Lower leg skin (tissue), 4 donors: Measurements from ENCODE around the gene DDX10. TPM values are rescaled to one million over a fixed set of nuclear protein-coding genes. Genes with fewer than 3 reads are reported as not detected.

Experiments used
- DNase-seq, 2 donors: peaks; one replicate each; pipeline ENCODE4 v3.0.0-alpha.2; 2019; ENCODE audit warnings: low spot score in 2 of 2
- H3K4me3 ChIP-seq: fragments of 200-600 bp; sonication (generic); 2 replicates; pipeline ENCODE4 v1.5.1; 2017; ENCODE audit warnings: mild to moderate bottlenecking, low read depth; ENCODE audit not compliant: poor library complexity, severe bottlenecking
- POLR2A ChIP-seq, 2 donors: fragments of 450-650 bp; IDR thresholded peaks; one replicate each; pipeline ENCODE4 v1.6.1; 2016 to 2017; ENCODE audit warnings: antibody characterized with exemption in 2 of 2, mild to moderate bottlenecking in 1 of 2, moderate library complexity in 1 of 2
- WGBS, 2 donors: methylation state at CpG; one replicate each; pipeline ENCODE4 v1.1.5; 2018; 5-methylcytosine and 5-hydroxymethylcytosine counted together
- intact Hi-C: fragments of 100-400 bp; cut with DNase I; formaldehyde crosslinking; loops from one replicate; pipeline ENCODE4 v1.15.0; 2023; ENCODE audit warnings: low total_unique reads
- total RNA-seq, 4 donors: library from RNA; depleted of rRNA; stranded (reverse); fragments of >200 nt; gene quantifications; one replicate each; pipeline ENCODE4 v1.1.0, GENCODE V29; 2016
- TF ChIP-seq, protein P1 (sequence below), 3 donors: fragments of 450-650 bp; IDR thresholded peaks; one replicate each; pipeline ENCODE4 v1.5.1; 2016; ENCODE audit warnings: antibody characterized with exemption in 3 of 3, mild to moderate bottlenecking in 3 of 3, moderate library complexity in 2 of 3

The DDX10 gene
- total RNA-seq, 4 donors from 2014 or later, result 18.4 to 33.5 (median 22.2) TPM

DNA sequence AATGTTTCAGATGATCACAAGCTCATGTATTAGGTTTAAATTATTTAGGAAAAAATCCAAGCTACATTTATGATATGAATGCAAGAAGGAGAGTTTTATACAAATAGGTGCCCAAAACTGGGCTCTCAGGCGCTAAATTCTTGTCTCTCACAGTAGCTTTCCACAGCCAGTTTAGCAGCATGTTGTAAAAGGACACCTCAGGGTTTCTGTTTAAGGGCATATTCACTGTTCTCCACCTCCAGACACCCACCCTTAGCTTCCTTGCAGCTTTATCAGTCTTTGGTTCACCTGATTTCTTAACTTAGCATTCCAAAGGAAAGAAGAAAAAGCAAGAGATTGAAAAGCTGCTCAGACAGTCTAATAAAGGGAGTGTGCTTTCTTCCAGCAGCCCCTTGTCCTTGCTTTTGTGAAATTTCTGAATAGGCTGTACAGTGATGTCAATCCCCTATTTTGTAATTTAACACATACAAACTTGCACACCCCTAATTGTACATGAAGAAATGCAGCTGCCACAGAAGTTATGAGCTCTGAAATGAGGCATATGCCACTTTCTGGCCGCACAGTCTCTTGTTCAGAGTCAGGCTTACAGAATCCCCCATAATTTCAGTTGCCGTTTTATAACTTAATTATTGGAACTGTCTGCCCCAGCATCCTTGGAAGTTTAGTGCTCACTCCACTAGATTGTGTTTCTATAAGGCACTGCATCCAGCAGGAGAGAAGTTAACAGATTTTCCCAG lies 262.1 kb downstream of the DDX10 start:
- intact Hi-C loops, result no loop called here
- no peak for DNase-seq
- 96% methylated on average over 3 of the region's 3 CpGs for WGBS, 2 donors
- no peak overlapping the region for H3K4me3 ChIP-seq
- no peak for TF ChIP-seq POLR2A (IDR thresholded peaks at IDR 0.05)
- TF ChIP-seq, protein P1, sequence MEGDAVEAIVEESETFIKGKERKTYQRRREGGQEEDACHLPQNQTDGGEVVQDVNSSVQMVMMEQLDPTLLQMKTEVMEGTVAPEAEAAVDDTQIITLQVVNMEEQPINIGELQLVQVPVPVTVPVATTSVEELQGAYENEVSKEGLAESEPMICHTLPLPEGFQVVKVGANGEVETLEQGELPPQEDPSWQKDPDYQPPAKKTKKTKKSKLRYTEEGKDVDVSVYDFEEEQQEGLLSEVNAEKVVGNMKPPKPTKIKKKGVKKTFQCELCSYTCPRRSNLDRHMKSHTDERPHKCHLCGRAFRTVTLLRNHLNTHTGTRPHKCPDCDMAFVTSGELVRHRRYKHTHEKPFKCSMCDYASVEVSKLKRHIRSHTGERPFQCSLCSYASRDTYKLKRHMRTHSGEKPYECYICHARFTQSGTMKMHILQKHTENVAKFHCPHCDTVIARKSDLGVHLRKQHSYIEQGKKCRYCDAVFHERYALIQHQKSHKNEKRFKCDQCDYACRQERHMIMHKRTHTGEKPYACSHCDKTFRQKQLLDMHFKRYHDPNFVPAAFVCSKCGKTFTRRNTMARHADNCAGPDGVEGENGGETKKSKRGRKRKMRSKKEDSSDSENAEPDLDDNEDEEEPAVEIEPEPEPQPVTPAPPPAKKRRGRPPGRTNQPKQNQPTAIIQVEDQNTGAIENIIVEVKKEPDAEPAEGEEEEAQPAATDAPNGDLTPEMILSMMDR (IDR thresholded peaks at IDR 0.05), result no peak

DNA sequence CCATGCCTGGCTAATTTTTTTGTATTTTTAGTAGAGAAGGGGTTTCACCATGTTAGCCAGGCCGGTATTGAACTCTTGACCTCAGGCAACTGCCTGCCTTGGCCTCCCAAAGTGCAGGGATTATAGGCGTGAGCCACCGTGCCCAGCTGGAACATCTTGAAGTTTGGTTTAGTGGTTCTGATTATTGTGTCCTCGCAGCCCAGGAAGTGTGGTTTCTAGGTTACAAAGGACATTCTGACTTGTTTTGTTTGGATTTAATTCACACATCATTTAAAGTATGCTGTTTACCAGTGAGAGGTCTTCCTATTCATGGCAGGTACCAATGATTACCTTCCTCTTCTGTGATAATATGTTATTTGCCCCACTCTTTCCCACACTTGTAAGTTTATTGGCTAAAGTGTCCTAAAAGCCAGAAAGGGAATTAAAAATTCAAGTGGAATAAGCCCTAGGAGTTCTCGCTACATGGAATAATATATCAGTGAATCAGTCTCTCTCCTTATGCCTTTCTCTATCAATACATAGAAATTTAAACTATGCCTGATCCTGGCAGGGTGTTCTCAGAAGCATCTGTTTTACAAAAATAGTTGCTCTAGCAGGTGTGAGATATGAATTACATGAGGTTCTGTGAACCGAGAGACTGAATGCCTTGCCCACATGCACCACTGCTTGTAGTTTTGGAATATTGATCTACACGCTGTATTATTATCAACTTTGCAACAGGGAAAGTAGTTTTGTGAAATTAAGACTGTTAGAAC lies 263.1 kb downstream of the DDX10 start:
- no peak for DNase-seq
- no peak overlapping the region for H3K4me3 ChIP-seq
- TF ChIP-seq POLR2A (IDR thresholded peaks at IDR 0.05), result no peak
- TF ChIP-seq, protein P1 (IDR thresholded peaks at IDR 0.05), result no peak
- WGBS, 2 donors, result 93 to 95% methylated on average over 7 of the region's 7 CpGs
- intact Hi-C loops, result no loop called here

DNA sequence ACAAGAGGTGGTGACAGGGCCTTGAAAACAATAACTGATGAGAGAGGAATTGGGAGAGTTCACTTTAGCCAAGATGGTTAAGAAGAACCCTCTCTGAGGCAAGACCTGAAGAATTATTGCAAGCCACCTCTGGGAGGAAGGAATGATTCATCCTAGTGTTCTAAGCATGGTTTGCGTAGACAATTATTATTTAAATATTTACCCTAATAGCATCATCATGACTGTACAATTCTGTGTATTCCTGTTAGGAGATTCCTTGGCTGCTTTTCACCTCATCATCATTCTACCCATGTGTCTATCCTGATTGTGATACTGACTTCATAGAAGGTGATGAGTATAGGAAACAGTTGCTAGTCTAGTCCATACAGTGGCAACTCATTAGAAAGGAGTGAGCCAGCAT lies 264.4 kb downstream of the DDX10 start:
- no peak overlapping the region for H3K4me3 ChIP-seq
- intact Hi-C loops, result no loop called here
- no peak for DNase-seq
- TF ChIP-seq, protein P1 (IDR thresholded peaks at IDR 0.05), result no peak
- TF ChIP-seq POLR2A (IDR thresholded peaks at IDR 0.05), result no peak
- WGBS, 2 donors, result 55 to 82% methylated on average over 1 of the region's 1 CpG

DNA sequence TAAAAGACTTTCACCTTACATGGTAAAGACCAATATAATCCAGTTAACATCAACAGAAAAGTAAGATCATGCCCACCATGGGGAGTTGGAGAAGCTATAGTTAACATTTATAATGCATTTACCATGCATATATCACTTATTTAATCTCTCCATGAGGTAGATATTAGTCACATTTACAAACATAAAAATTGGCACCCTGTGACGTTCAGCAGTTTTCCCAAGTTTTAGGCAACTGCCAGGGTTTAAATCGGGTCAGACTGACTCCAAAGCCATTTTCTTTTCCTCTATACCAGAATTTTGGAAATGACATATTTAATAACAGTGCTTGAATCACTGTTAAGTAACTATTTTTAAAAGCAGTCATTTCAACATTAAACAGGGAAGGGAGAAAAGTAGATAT lies 266.3 kb downstream of the DDX10 start:
- intact Hi-C loops, result no loop called here
- no peak for DNase-seq
- TF ChIP-seq, protein P1 (IDR thresholded peaks at IDR 0.05), result no peak
- TF ChIP-seq POLR2A (IDR thresholded peaks at IDR 0.05), result no peak
- WGBS, 2 donors, result 65 to 75% methylated on average over 2 of the region's 2 CpGs
- H3K4me3 ChIP-seq, result no peak overlapping the region

DNA sequence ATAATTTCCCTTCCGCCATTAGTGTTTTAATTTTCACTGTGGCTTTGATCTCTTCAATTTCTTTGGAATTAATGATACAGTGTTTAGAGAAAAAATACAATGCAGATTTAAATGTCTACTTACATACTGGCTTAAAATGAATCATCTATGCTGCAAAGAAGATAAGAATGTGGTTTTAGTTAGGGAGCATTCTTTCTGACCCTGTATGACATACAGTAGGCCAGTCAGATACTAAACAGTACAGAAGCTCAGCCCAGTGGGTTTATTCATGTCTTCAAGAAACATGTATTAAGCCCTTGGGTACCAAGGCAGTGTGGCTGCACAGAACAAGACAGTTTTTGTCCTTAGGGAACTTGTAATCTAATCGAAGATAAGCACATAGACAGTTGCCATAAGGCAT lies 268.8 kb downstream of the DDX10 start:
- H3K4me3 ChIP-seq, result no peak overlapping the region
- WGBS, 2 donors, result 88 to 91% methylated on average over 2 of the region's 2 CpGs
- TF ChIP-seq POLR2A (IDR thresholded peaks at IDR 0.05), result no peak
- TF ChIP-seq, protein P1 (IDR thresholded peaks at IDR 0.05), result no peak
- DNase-seq, result no peak
- intact Hi-C loops, result no loop called here
